HG02588 (cell line): ENCODE results near the gene ERICH6.

ENCODE experiments used
- ATAC-seq: cut with Tn5 transposase; IDR thresholded peaks from one replicate; pipeline ENCODE4 v1.9.1; 2021; ENCODE audit warnings: mild to moderate bottlenecking, moderate library complexity; ENCODE audit not compliant: unreplicated experiment

The ERICH6 gene

GRCh38 chr3:150703756-150704344, at the start of gene ERICH6:
Gene ERICH6, minus strand, starts transcription at chr3:150703920. Its CDS starts 22 bp downstream, at chr3:150703898.
- peak; percentile 100 for ATAC-seq

- no peak for ATAC-seq
Observed at GRCh38 chr3:150751781-150752263, 48.1 kb upstream of the ERICH6 start.

- ATAC-seq, result no peak
Observed at GRCh38 chr3:150749255-150749654, 45.5 kb upstream of the ERICH6 start.

- ATAC-seq, result no peak
Observed at GRCh38 chr3:150748684-150749047, 44.9 kb upstream of the ERICH6 start.

- ATAC-seq, result no peak
Observed at GRCh38 chr3:150747886-150748683, 44.4 kb upstream of the ERICH6 start.

- no peak for ATAC-seq
Observed at GRCh38 chr3:150746791-150747590, 43.3 kb upstream of the ERICH6 start.

- ATAC-seq, result no peak
Observed at GRCh38 chr3:150745832-150746231, 42.1 kb upstream of the ERICH6 start.

- no peak for ATAC-seq
Observed at GRCh38 chr3:150744919-150745211, 41.1 kb upstream of the ERICH6 start.

- ATAC-seq, result no peak
Observed at GRCh38 chr3:150744041-150744918, 40.6 kb upstream of the ERICH6 start.

- ATAC-seq, result no peak
Observed at GRCh38 chr3:150743508-150743907, 39.8 kb upstream of the ERICH6 start.

GRCh38 chr3:150742679-150743078, 39.0 kb upstream of the ERICH6 start:
- ATAC-seq, result no peak

- no peak for ATAC-seq
Observed at GRCh38 chr3:150742141-150742523, 38.4 kb upstream of the ERICH6 start.

GRCh38 chr3:150741497-150742140, 37.9 kb upstream of the ERICH6 start:
- ATAC-seq, result no peak

- ATAC-seq, result no peak
Observed at GRCh38 chr3:150740733-150741496, 37.2 kb upstream of the ERICH6 start.

GRCh38 chr3:150739877-150740645, 36.3 kb upstream of the ERICH6 start:
- ATAC-seq, result peak; percentile 24

- peak; percentile 34 for ATAC-seq
Observed at GRCh38 chr3:150739200-150739863, 35.6 kb upstream of the ERICH6 start.

- no peak for ATAC-seq
Observed at GRCh38 chr3:150738688-150739087, 35.0 kb upstream of the ERICH6 start.
